ENCODE measurements around the gene PPP2R5B. TPM values are rescaled to one million over a fixed set of nuclear protein-coding genes. Genes with fewer than 3 reads are reported as not detected.

Gene PPP2R5B
- total RNA-seq, 1 experiment from 2014 or later = 8.7 TPM

- no peak for TF ChIP-seq NFATC4 (CRISPR knock-in tag; IDR thresholded peaks at IDR 0.05)
- no peak for TF ChIP-seq ZBTB21 (CRISPR knock-in tag; IDR thresholded peaks at IDR 0.05; ENCODE audit: borderline replicate concordance)
- TF ChIP-seq ZNF425 (CRISPR knock-in tag; conservative IDR thresholded peaks at IDR 0.05) = no peak
- no peak for TF ChIP-seq ZNF263 (CRISPR knock-in tag; IDR thresholded peaks at IDR 0.05; ENCODE audit: low read depth)
- no peaks in the 10 kb centered on the region for H3K4me1 Mint-ChIP-seq
- POLR2A ChIA-PET = no interaction called here
- no peak overlapping the region for H3K4me3 Mint-ChIP-seq
- DNase-seq (ENCODE audit: low spot score) = no peak
- no peak for ATAC-seq
- H3K9me3 Mint-ChIP-seq = no peaks in the 10 kb centered on the region
- no peaks in the 10 kb centered on the region for H3K27me3 Mint-ChIP-seq (ENCODE audit: low read depth)
- no peak overlapping the region for H3K27ac Mint-ChIP-seq
- CTCF ChIA-PET = no interaction called here
- H3K36me3 Mint-ChIP-seq = peaks cover 13% of the 10 kb centered on the region; the same call in 1 of the 2 replicates
These were observed 15.7 kb upstream of the PPP2R5B start for GRCh38 chr11:64908766-64909165.

GRCh38 chr11:64909653-64910343 is 14.7 kb upstream of the PPP2R5B start:
- POLR2A ChIA-PET = no interaction called here
- CTCF ChIA-PET = no interaction called here
- Mint-ChIP-seq H3K27ac (no peak overlapping the region), H3K27me3 (ENCODE audit: low read depth) (no peaks in the 10 kb centered on the region), H3K4me1 (no peaks in the 10 kb centered on the region), H3K4me3 (no peak overlapping the region), H3K36me3 (peaks cover 13% of the 10 kb centered on the region; the same call in 1 of the 2 replicates), H3K9me3 (no peaks in the 10 kb centered on the region)
- ATAC-seq = no peak
- no peak for TF ChIP-seq ZNF512 (CRISPR knock-in tag; IDR thresholded peaks at IDR 0.05; ENCODE audit: borderline replicate concordance)
- no peak for TF ChIP-seq FOXP1 (CRISPR knock-in tag; IDR thresholded peaks at IDR 0.05; ENCODE audit: borderline replicate concordance)
- no peak for TF ChIP-seq TEAD4 (CRISPR knock-in tag; IDR thresholded peaks at IDR 0.05)
- TF ChIP-seq ZMAT4 (CRISPR knock-in tag; IDR thresholded peaks at IDR 0.05) = no peak
- no peak for TF ChIP-seq ZNF263 (CRISPR knock-in tag; IDR thresholded peaks at IDR 0.05; ENCODE audit: low read depth)
- no peak for TF ChIP-seq SOX15 (CRISPR knock-in tag; IDR thresholded peaks at IDR 0.05)
- TF ChIP-seq ZNF532 (CRISPR knock-in tag; IDR thresholded peaks at IDR 0.05; ENCODE audit: borderline replicate concordance) = no peak
- no peak for DNase-seq (ENCODE audit: low spot score)

- ChIA-PET CTCF (no interaction called here), POLR2A (no interaction called here)
- no peaks in the 10 kb centered on the region for H3K4me1 Mint-ChIP-seq
- no peak for TF ChIP-seq CBFB (CRISPR knock-in tag; IDR thresholded peaks at IDR 0.05; ENCODE audit: low read depth)
- TF ChIP-seq ZNF317 (CRISPR knock-in tag; IDR thresholded peaks at IDR 0.05; ENCODE audit: borderline replicate concordance, low read depth) = no peak
- no peak for TF ChIP-seq TEAD4 (CRISPR knock-in tag; IDR thresholded peaks at IDR 0.05)
- TF ChIP-seq SMAD4 (CRISPR knock-in tag; IDR thresholded peaks at IDR 0.05) = no peak
- no peak for TF ChIP-seq FOXP4 (CRISPR knock-in tag; IDR thresholded peaks at IDR 0.05)
- no peak for TF ChIP-seq STAT6 (CRISPR knock-in tag; conservative IDR thresholded peaks at IDR 0.05; ENCODE audit: low read depth)
- DNase-seq (ENCODE audit: low spot score) = no peak
- peaks cover 10% of the 10 kb centered on the region; the same call in 1 of the 2 replicates for H3K36me3 Mint-ChIP-seq
- H3K4me3 Mint-ChIP-seq = no peak overlapping the region
- H3K27ac Mint-ChIP-seq = no peak overlapping the region
- no peaks in the 10 kb centered on the region for H3K9me3 Mint-ChIP-seq
- H3K27me3 Mint-ChIP-seq (ENCODE audit: low read depth) = no peaks in the 10 kb centered on the region
- no peak for ATAC-seq
These were observed 13.9 kb upstream of the PPP2R5B start for GRCh38 chr11:64910451-64911093.
